H1 (cell line): Measurements from ENCODE around the gene THYN1. TPM values are rescaled to one million over a fixed set of nuclear protein-coding genes. Genes with fewer than 3 reads are reported as not detected.

Source experiments
- BRCA1 ChIP-seq: IDR thresholded peaks from 2 replicates; pipeline ENCODE4 v1.6.1; 2012; ENCODE audit warnings: low read depth, low read length, improper control_type of control experiment
- CHD2 ChIP-seq: IDR thresholded peaks from 2 replicates; pipeline ENCODE4 v1.6.1; 2012; ENCODE audit warnings: low read length, improper control_type of control experiment
- CREB1 ChIP-seq: IDR thresholded peaks from 2 replicates; pipeline ENCODE4 v1.6.1; 2012; ENCODE audit warnings: inconsistent platforms
- EZH2 ChIP-seq: fragments of 200-600 bp; sonication (generic); IDR thresholded peaks from 2 replicates; pipeline ENCODE4 v1.7.1; 2012; ENCODE audit warnings: low read depth, mild to moderate bottlenecking, moderate library complexity, low read length, inconsistent platforms; ENCODE audit not compliant: severe bottlenecking
- POLR2AphosphoS5 ChIP-seq: IDR thresholded peaks from 2 replicates; pipeline ENCODE4 v1.6.1; 2011; ENCODE audit warnings: low read depth, low read length
- SIN3A ChIP-seq, 2 experiments: IDR thresholded peaks in 1 of 2; conservative IDR thresholded peaks in 1 of 2; 2 replicates each; pipeline ENCODE4 v1.6.1; 2011 to 2012; ENCODE audit warnings: low read length in 2 of 2, improper control_type of control experiment in 1 of 2, low read depth in 1 of 2, mild to moderate bottlenecking in 1 of 2
- SP1 ChIP-seq: IDR thresholded peaks from 2 replicates; pipeline ENCODE4 v1.6.1; 2011; ENCODE audit warnings: low read depth, low read length
- TAF7 ChIP-seq: optimal IDR thresholded peaks from 2 replicates; pipeline ENCODE3; 2011; ENCODE audit warnings: low read depth, mild to moderate bottlenecking, inconsistent platforms, low read length, moderate library complexity, borderline replicate concordance
- polyA plus RNA-seq, 7 experiments: library from polyadenylated mRNA; depleted of rRNA in 3 of 7; stranded (reverse) in 5 of 7; unstranded in 2 of 7; fragments of >200 nt in 5 of 7; fragments of 200-250 nt in 2 of 7; gene quantifications; 1 replicate in 5 of 7; 2 replicates in 1 of 7; 4 replicates in 1 of 7; pipeline versions ENCODE4 v1.2.1 to v1.2.3, GENCODE V29; 2011 to 2013; ENCODE audit warnings: missing spikeins in 2 of 7, mixed read lengths in 2 of 7
- total RNA-seq: library from RNA; stranded (reverse); fragmentation: NEBNext Ultra II Directional; extraction: Animal tissue kit (Norgen Biotek cat#: 25700); gene quantifications from 2 replicates; pipeline ENCODE4 v1.2.1, GENCODE V29; 2021
- TF ChIP-seq, protein P1 (sequence below): IDR thresholded peaks from 2 replicates; pipeline ENCODE4 v1.6.1; 2012; ENCODE audit warnings: inconsistent platforms

The THYN1 gene
- total and polyA plus RNA-seq, 2 of the 8 experiments (the other 6 are each of a cell fraction or from before 2014, with no cell fraction given) = 77.3 to 95.1 TPM

GRCh38 chr11:134288486-134288885 is 35.3 kb upstream of the THYN1 start (continued):
- TF ChIP-seq, protein P1, sequence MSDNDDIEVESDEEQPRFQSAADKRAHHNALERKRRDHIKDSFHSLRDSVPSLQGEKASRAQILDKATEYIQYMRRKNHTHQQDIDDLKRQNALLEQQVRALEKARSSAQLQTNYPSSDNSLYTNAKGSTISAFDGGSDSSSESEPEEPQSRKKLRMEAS = no peak
- no peak for TF ChIP-seq POLR2AphosphoS5
- no peak for TF ChIP-seq EZH2
- TF ChIP-seq TAF7 = no peak
- TF ChIP-seq SP1 = no peak
- no peak for TF ChIP-seq CREB1
- no peak for TF ChIP-seq BRCA1
- no peak for TF ChIP-seq CHD2
- no peak for TF ChIP-seq SIN3A (conservative IDR thresholded peaks at IDR 0.05 in 1 of 2, IDR thresholded peaks at IDR 0.05 in 1 of 2; ENCODE audit: low read depth in 1 of 2, low read length in 2 of 2)
